Coronary artery (tissue), 2 donors: ENCODE results near the gene RFX8.
"Not testable (repeated sequence)": the region's sequence is repeated elsewhere in the genome, so short reads cannot be mapped to it uniquely, and the experiment has no call there.

Source experiments
- DNase-seq: peaks from one replicate; pipeline ENCODE4 v3.0.0-alpha.2; 2017; ENCODE audit warnings: low spot score
- H3K27ac ChIP-seq, 2 donors: fragments of 200-600 bp; sonication (generic); one replicate each; pipeline ENCODE4 v1.5.1; 2016 to 2019
- H3K4me3 ChIP-seq: fragments of 200-600 bp; sonication (generic); 2 replicates; pipeline ENCODE4 v1.5.1; 2016; ENCODE audit warnings: mild to moderate bottlenecking, moderate library complexity
- TF ChIP-seq, protein P1 (sequence below): fragments of 200-600 bp; sonication (generic); IDR thresholded peaks from one replicate; pipeline ENCODE4 v1.5.1; 2019; ENCODE audit warnings: antibody characterized with exemption

Gene RFX8

DNA sequence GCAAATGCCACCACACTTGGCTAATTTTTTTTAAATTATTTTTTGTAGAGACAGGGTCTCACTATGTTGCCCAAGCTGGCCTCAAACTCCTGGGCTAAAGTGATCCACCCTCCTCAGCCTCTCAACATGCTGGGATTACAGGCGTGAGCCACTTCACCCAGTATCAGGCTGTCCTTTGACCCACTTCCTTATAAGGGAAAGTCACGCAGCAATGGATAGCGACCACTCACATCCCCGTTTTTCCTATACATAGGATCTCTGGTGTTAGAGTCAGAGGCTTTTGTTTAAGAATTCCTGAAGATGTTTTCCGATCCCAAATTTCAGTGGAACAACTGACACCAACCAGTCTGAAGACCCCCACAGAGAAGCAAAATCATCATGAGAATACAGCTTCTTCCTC lies 41.4 kb upstream of the RFX8 start:
- no peak for DNase-seq
- Histone ChIP-seq H3K27ac (no peak overlapping the region), H3K4me3 (no peak overlapping the region)
- TF ChIP-seq, protein P1, sequence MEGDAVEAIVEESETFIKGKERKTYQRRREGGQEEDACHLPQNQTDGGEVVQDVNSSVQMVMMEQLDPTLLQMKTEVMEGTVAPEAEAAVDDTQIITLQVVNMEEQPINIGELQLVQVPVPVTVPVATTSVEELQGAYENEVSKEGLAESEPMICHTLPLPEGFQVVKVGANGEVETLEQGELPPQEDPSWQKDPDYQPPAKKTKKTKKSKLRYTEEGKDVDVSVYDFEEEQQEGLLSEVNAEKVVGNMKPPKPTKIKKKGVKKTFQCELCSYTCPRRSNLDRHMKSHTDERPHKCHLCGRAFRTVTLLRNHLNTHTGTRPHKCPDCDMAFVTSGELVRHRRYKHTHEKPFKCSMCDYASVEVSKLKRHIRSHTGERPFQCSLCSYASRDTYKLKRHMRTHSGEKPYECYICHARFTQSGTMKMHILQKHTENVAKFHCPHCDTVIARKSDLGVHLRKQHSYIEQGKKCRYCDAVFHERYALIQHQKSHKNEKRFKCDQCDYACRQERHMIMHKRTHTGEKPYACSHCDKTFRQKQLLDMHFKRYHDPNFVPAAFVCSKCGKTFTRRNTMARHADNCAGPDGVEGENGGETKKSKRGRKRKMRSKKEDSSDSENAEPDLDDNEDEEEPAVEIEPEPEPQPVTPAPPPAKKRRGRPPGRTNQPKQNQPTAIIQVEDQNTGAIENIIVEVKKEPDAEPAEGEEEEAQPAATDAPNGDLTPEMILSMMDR: no peak

DNA sequence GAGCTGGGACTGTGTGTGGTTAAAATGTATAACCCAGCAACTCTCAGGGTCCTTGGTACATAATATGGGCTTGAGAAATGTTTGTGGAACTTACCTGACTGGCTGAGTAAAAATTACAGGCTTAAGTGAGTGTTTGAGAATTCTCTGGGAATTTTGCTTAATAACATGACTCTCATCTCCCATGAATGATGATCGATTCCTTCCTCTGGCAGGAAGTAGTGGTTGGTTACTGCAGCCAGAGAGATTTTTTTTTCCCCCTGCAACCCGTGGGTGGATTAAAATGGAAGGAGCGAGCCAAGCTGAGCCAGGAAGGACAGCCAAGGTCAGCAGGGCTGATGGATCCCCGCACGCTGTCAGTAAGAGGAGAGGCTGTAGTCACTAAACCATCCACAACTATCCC lies 40.6 kb upstream of the RFX8 start:
- DNase-seq: no peak
- Histone ChIP-seq H3K27ac (no peak overlapping the region), H3K4me3 (no peak overlapping the region)
- TF ChIP-seq, protein P1: no peak

DNA sequence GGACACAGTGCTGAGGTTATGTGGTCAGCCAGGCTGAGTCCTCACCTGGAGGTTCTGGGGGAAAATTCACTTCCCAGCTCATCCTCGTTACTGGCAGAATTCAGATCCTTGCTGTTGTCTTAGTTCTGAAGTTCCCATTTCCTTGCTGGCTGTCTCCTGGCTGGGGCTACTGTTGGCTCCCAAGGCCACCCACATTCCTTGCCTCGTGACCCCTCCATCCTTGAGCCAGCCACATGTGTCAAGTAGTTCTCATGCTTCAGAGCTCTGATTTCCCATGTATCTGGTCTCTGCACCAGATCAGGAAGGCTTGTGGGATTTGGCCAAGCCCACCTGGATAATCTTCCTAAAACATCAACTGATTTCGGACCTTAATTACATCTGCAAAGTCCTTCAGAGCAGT lies 38.1 kb upstream of the RFX8 start:
- Histone ChIP-seq H3K4me3 (no peak overlapping the region), H3K27ac (no peak overlapping the region)
- no peak for DNase-seq
- TF ChIP-seq, protein P1: no peak

DNA sequence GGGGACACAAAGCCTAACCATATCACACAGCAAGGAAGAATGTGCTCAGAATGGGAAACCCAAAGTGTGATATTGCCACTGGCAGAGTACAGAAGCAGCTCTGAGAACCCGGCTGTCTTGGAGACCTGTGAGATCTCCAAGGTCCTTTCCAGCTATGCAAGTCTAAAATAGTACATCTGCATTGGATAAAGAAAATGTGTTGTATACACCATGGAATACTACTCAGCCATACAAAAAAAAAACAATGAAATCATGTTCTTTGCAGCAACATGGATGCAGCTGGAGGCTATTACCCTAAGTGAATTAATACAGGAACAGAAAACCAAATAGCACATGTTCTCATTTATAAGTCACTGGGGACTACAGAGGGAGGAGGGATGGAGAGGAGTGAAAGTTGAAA lies 36.5 kb upstream of the RFX8 start:
- TF ChIP-seq, protein P1: no peak
- no peak for DNase-seq
- no peak overlapping the region for H3K27ac ChIP-seq
- H3K4me3 ChIP-seq: no peak overlapping the region

DNA sequence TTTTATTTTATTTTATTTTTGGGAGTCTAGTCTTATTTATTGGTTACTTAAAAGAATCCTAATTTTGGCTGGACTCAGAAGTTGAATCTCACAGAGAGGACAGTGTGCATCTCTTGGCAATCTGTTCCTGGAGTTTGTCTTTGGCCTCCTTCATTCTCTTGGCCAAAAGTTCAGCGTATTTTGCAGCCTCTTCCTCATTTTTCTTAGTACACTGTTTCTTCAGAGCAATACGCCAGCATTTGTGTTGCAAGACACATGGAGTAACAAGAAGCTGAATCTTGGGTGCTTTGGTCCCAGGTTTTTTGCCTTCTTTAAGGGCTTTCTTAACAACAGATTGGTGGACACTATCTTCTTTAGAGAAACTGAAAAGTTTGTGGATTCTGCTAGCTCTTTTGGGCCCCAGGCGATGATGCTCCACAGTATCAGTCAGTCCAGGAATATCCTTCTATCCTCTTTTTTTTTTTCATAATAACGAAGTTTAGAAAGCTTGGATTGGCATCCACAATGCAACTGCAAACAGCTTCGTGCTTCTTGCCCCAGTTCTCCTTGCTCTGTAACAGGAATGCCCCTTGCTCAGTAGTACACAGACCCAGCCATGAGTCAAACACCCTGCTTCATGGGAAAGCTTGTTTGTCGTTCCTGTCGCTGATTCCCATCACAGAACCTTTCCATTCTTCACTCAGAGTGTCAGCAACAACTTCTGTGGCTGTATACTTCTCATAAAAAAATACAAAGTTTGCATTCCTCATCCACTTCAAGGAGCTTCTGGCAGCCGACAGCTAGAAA lies 34.8 kb upstream of the RFX8 start:
- TF ChIP-seq, protein P1: no peak
- no peak for DNase-seq
- H3K27ac ChIP-seq: peak overlapping the region in 1 of 2 donors; percentile 15
- H3K4me3 ChIP-seq: no peak overlapping the region

DNA sequence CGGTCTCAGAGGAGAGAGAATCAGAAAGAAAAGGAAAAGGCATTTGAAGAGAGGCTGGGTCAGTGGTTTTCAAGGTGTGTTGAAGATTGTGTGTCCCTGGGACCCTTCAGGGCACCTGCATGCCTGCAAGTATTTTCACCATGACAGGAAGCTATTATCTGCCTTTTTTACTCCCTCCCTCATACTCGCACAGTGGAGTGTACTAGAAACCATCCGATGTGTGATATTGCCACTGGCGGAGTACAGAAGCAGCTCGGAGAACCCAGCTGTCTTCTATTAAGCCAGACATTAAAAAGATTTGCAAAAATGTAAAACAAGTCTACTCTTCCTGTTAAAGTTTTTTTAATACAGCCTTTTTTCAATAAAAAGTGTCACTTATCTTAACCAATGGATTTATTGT lies 33.7 kb upstream of the RFX8 start:
- no peak for DNase-seq
- no peak overlapping the region for H3K4me3 ChIP-seq
- TF ChIP-seq, protein P1: no peak
- no peak overlapping the region for H3K27ac ChIP-seq

DNA sequence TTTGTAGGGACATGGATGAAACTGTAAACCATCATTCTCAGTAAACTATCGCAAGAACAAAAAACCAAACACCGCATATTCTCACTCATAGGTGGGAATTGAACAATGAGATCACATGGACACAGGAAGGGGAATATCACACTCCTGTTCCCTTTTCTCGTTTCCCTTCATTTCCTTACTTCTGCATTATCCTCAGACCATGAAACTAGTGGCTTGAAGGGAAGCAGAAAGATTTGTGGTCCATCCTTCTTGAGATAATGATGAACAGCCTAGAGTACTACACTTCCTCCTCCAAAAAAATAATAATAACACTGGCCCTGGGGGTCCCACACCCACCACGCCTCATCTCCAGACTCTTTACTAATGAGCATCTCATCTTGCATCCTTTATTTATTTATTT lies 30.4 kb upstream of the RFX8 start:
- not testable (repeated sequence) for DNase-seq, H3K4me3 ChIP-seq

DNA sequence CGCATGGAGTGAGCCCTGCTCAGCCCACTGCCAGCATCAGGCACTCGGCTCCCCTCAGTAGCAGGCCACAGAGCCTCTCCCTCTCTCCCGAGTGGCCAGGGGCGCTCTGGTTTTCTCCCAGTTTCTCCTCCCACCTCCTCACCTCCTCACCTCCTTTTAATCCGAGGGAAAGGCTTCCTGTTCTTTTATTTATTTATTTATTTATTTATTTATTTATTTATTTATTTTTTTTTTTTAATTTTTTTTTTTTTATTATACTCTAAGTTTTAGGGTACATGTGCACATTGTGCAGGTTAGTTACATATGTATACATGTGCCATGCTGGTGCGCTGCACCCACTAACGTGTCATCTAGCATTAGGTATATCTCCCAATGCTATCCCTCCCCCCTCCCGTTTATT lies 29.8 kb upstream of the RFX8 start:
- H3K4me3 ChIP-seq, H3K27ac ChIP-seq, DNase-seq: not testable (repeated sequence)

More for the DNA sequence above, 30.4 kb upstream of the RFX8 start:
- not testable (repeated sequence) for H3K27ac ChIP-seq
